CD4-positive, alpha-beta T cell treated with Interleukin-6 at 100 ng/mL for 8 hours (primary cell): ENCODE measurements around the gene GLRA3.
"Not testable (repeated sequence)": the region's sequence is repeated elsewhere in the genome, so short reads cannot be mapped to it uniquely, and the experiment has no call there.

Source experiments
- DNase-seq: peaks from one replicate; pipeline ENCODE4 v3.0.0-alpha.2; 2020; ENCODE audit warnings: mixed read lengths, low spot score

The GLRA3 gene

GRCh38 chr4:174828845-174829701 is at the start of gene GLRA3:
Gene GLRA3, minus strand, starts transcription at chr4:174829247. Its CDS starts 436 bp downstream, at chr4:174828811.
- no peak for DNase-seq

- no peak for DNase-seq
These were observed 45.9 kb upstream of the GLRA3 start for GRCh38 chr4:174874898-174875297.

GRCh38 chr4:174873931-174874330 is 44.9 kb upstream of the GLRA3 start:
- no peak for DNase-seq

- not testable (repeated sequence) for DNase-seq
These were observed 44.1 kb upstream of the GLRA3 start for GRCh38 chr4:174873146-174873545.

- no peak for DNase-seq
These were observed 42.4 kb upstream of the GLRA3 start for GRCh38 chr4:174871407-174871806.

- DNase-seq: no peak
These were observed 41.3 kb upstream of the GLRA3 start for GRCh38 chr4:174870311-174870710.

GRCh38 chr4:174869339-174869738 is 40.3 kb upstream of the GLRA3 start:
- no peak for DNase-seq

- DNase-seq: no peak
These were observed 38.9 kb upstream of the GLRA3 start for GRCh38 chr4:174867903-174868302.

GRCh38 chr4:174865418-174865985 is 36.5 kb upstream of the GLRA3 start:
- no peak for DNase-seq

- DNase-seq: no peak
These were observed 35.0 kb upstream of the GLRA3 start for GRCh38 chr4:174864031-174864430.

GRCh38 chr4:174860588-174860987 is 31.5 kb upstream of the GLRA3 start:
- no peak for DNase-seq

GRCh38 chr4:174859904-174860303 is 30.9 kb upstream of the GLRA3 start:
- no peak for DNase-seq

- no peak for DNase-seq
These were observed 28.1 kb upstream of the GLRA3 start for GRCh38 chr4:174856926-174857800.

- no peak for DNase-seq
These were observed 26.0 kb upstream of the GLRA3 start for GRCh38 chr4:174855050-174855449.

- DNase-seq: no peak
These were observed 24.6 kb upstream of the GLRA3 start for GRCh38 chr4:174853629-174854028.

GRCh38 chr4:174848596-174848995 is 19.5 kb upstream of the GLRA3 start:
- no peak for DNase-seq

- no peak for DNase-seq
These were observed 18.9 kb upstream of the GLRA3 start for GRCh38 chr4:174847801-174848427.

GRCh38 chr4:174835536-174835935 is 6.5 kb upstream of the GLRA3 start:
- DNase-seq: no peak

GRCh38 chr4:174834477-174834876 is 5.4 kb upstream of the GLRA3 start:
- DNase-seq: no peak

GRCh38 chr4:174826660-174827059 is 2.4 kb downstream of the GLRA3 start:
- no peak for DNase-seq

- DNase-seq: no peak
These were observed 13.8 kb downstream of the GLRA3 start for GRCh38 chr4:174815282-174815681.

- no peak for DNase-seq
These were observed 15.8 kb downstream of the GLRA3 start for GRCh38 chr4:174813292-174813691.
